ENCODE measurements around the gene STUM.

Gene STUM

DNA sequence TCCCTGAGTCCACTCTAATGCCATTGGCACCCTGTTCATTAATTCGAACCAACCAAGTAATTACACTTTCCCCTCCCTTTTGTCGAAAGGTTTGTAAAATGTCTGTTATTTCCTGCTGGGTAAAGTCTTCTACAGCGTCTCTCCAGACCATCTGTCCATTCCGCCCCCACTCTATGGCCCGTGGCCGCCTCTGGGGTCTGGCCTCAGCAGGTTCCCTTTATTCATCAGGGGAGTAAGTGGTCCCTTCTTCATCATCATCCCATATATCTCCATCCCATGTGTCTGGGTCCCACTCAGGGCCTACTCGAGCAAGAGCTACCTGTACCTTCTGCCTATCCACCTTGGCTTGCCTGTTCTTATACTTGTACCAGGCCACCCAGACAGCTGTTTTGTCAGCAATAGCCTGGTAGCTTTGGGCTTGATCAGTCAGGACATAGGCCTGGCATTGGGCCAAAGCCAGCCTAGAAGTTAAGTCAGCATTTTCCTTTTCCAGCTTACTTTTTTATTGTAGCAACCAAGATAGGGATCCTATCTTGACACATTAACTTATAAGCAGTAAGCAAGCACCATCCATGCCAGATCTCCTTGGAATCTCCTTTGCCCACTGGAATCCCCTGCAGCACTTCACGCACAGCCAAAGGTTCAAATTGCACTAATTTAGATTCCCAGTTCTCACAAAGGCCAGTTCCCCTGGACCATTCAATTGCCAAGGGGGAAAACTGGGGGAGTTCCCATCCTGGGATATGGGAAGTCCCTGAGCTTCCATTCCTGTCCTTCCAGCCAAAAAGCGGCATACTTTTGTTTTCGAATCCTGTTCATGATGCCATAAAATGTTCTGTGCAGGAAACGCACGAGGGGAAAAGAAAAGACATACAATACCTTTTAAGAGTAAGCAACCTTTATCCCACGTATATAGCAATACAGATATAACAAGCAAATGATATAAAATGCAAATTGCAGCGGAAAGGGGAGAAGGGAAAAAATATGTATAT is 6.6 kb upstream of the STUM start:
- Histone ChIP-seq H3K27me3 (ENCODE audit: insufficient read depth, low read length) (no peaks in the 10 kb centered on the region), H3K27ac (ENCODE audit: low read depth, low read length) (no peak overlapping the region), H3K18ac (ENCODE audit: low read length) (no peak overlapping the region), H2BK12ac (ENCODE audit: low read length) (no peak overlapping the region), H4K8ac (ENCODE audit: low read depth, low read length) (no peak overlapping the region), H3K79me1 (ENCODE audit: low read length) (no peaks in the 10 kb centered on the region), H3K4me1 (ENCODE audit: control insufficient read depth in 1 of 2, insufficient read depth in 2 of 2, low read length in 2 of 2) (no peaks in the 10 kb centered on the region), H3K4me2 (ENCODE audit: low read length) (no peak overlapping the region), H3K79me2 (ENCODE audit: control insufficient read depth, insufficient read depth, low read length, poor library complexity) (no peaks in the 10 kb centered on the region), H3K4me3 (ENCODE audit: low read depth, low read length) (no peak overlapping the region), H2AFZ (ENCODE audit: insufficient read depth, low read length, poor library complexity) (no peak overlapping the region), H3K9me3 (ENCODE audit: insufficient read depth, low read depth, low read length) (no peaks in the 10 kb centered on the region), H2BK120ac (ENCODE audit: insufficient read depth, low read length, poor library complexity) (no peak overlapping the region), H3K14ac (ENCODE audit: low read length) (no peak overlapping the region), H2BK5ac (ENCODE audit: low read depth, low read length, poor library complexity) (no peak overlapping the region), H4K91ac (ENCODE audit: low read depth, low read length) (no peak overlapping the region), H2AK5ac (ENCODE audit: low read length) (no peak overlapping the region), H3K36me3 (ENCODE audit: control insufficient read depth in 1 of 2, insufficient read depth in 2 of 2, low read length in 2 of 2) (no peaks in the 10 kb centered on the region), H4K12ac (ENCODE audit: low read depth, low read length) (no peak overlapping the region), H3K23ac (ENCODE audit: low read length) (no peak overlapping the region), H3K4ac (ENCODE audit: low read depth, low read length) (no peak overlapping the region), H3K9ac (ENCODE audit: low read length) (no peak overlapping the region)
- no peak for DNase-seq
- WGBS (ENCODE audit: extremely low coverage, insufficient coverage, insufficient read length), result no CpG with 5 or more reads among the region's 14 CpGs

DNA sequence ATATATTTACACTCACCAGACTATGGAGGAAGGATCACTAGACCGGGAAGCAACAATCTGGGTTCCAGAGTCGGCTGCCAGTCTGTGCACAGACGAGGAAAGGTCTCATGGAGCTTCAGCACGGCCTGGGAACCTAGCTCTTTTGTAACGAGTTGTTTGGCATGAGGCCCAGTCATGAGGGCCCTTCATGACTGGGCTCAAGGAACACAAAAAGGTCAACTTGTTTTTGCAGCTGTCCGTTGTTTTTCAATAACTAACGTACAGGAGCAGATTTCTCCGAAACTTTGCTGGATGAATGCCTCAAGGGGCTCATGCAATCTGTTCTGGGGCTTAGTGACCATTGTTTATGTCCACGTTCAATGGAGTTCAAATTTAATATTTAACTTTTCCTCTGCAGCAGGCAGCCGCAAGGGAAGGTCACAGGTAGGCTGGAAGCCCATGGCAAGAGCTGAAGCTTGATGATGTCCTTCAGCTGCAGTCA is 5.9 kb upstream of the STUM start:
- H3K23ac ChIP-seq (ENCODE audit: low read length), result no peak overlapping the region
- no peak overlapping the region for H3K18ac ChIP-seq (ENCODE audit: low read length)
- H3K14ac ChIP-seq (ENCODE audit: low read length), result no peak overlapping the region
- H2BK5ac ChIP-seq (ENCODE audit: low read depth, low read length, poor library complexity), result no peak overlapping the region
- WGBS (ENCODE audit: extremely low coverage, insufficient coverage, insufficient read length), result no CpG with 5 or more reads among the region's 10 CpGs
- H4K91ac ChIP-seq (ENCODE audit: low read depth, low read length), result no peak overlapping the region
- no peaks in the 10 kb centered on the region for H3K36me3 ChIP-seq (ENCODE audit: control insufficient read depth in 1 of 2, insufficient read depth in 2 of 2, low read length in 2 of 2)
- no peaks in the 10 kb centered on the region for H3K27me3 ChIP-seq (ENCODE audit: insufficient read depth, low read length)
- H2BK120ac ChIP-seq (ENCODE audit: insufficient read depth, low read length, poor library complexity), result no peak overlapping the region
- no peak overlapping the region for H3K9ac ChIP-seq (ENCODE audit: low read length)
- H3K27ac ChIP-seq (ENCODE audit: low read depth, low read length), result no peak overlapping the region
- no peak overlapping the region for H3K4me2 ChIP-seq (ENCODE audit: low read length)
- H3K79me1 ChIP-seq (ENCODE audit: low read length), result no peaks in the 10 kb centered on the region
- H3K4ac ChIP-seq (ENCODE audit: low read depth, low read length), result no peak overlapping the region
- H3K9me3 ChIP-seq (ENCODE audit: insufficient read depth, low read depth, low read length), result no peaks in the 10 kb centered on the region
- H2AFZ ChIP-seq (ENCODE audit: insufficient read depth, low read length, poor library complexity), result no peak overlapping the region
- H3K4me3 ChIP-seq (ENCODE audit: low read depth, low read length), result no peak overlapping the region
- no peaks in the 10 kb centered on the region for H3K4me1 ChIP-seq (ENCODE audit: control insufficient read depth in 1 of 2, insufficient read depth in 2 of 2, low read length in 2 of 2)
- no peak overlapping the region for H2BK12ac ChIP-seq (ENCODE audit: low read length)
- no peak overlapping the region for H2AK5ac ChIP-seq (ENCODE audit: low read length)
- DNase-seq, result no peak
- H3K79me2 ChIP-seq (ENCODE audit: control insufficient read depth, insufficient read depth, low read length, poor library complexity), result no peaks in the 10 kb centered on the region
- H4K8ac ChIP-seq (ENCODE audit: low read depth, low read length), result no peak overlapping the region
- no peak overlapping the region for H4K12ac ChIP-seq (ENCODE audit: low read depth, low read length)

DNA sequence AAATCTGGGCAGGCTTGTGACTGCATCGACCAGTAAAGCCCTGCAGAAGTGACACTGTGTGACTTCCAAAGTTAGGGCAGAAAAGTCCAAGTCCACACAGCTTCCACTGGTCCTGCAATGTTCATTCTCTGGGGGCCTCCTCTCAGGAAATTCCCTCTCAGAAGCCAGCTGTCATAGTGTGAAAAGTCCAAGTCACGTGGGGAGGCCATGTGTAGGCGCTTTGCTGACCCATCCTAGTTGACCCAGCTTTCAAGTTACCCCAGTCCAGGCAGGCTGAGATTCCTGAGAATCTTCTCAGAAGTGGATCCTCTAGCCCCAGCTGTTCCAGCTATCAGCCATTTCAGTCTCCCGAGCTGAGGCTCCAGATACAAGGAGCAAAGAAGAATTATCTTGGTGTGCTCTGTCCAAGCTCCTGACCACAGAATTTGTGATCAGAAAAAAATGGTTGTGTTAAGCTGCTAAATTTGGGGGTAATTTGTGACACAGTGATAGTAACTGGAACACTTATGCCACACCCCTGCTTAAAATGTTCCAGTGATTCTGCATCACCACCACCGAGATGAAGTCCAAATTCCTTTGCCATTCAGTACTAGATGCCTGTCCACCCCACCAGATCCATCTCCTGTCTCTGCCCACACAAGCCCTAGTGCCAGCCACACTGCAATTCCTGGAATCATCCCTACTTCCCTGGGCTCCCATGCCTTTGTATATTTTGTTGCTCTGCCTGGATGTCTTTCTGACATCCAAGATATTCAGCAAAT is 2.5 kb upstream of the STUM start:
- Histone ChIP-seq H3K23ac (ENCODE audit: low read length) (no peak overlapping the region), H2BK120ac (ENCODE audit: insufficient read depth, low read length, poor library complexity) (no peak overlapping the region), H3K4me1 (ENCODE audit: control insufficient read depth in 1 of 2, insufficient read depth in 2 of 2, low read length in 2 of 2) (peaks cover 9 to 14% of the 10 kb centered on the region in 2 experiments), H2BK12ac (ENCODE audit: low read length) (no peak overlapping the region), H3K18ac (ENCODE audit: low read length) (no peak overlapping the region), H2AK5ac (ENCODE audit: low read length) (no peak overlapping the region), H3K27me3 (ENCODE audit: insufficient read depth, low read length) (peaks cover 26% of the 10 kb centered on the region), H3K79me1 (ENCODE audit: low read length) (no peaks in the 10 kb centered on the region), H3K4ac (ENCODE audit: low read depth, low read length) (no peak overlapping the region), H3K9me3 (ENCODE audit: insufficient read depth, low read depth, low read length) (peaks cover 5% of the 10 kb centered on the region), H2AFZ (ENCODE audit: insufficient read depth, low read length, poor library complexity) (no peak overlapping the region), H3K14ac (ENCODE audit: low read length) (no peak overlapping the region), H3K4me3 (ENCODE audit: low read depth, low read length) (no peak overlapping the region), H3K9ac (ENCODE audit: low read length) (no peak overlapping the region), H3K79me2 (ENCODE audit: control insufficient read depth, insufficient read depth, low read length, poor library complexity) (no peaks in the 10 kb centered on the region), H4K91ac (ENCODE audit: low read depth, low read length) (no peak overlapping the region), H4K12ac (ENCODE audit: low read depth, low read length) (no peak overlapping the region), H2BK5ac (ENCODE audit: low read depth, low read length, poor library complexity) (no peak overlapping the region), H4K8ac (ENCODE audit: low read depth, low read length) (no peak overlapping the region), H3K27ac (ENCODE audit: low read depth, low read length) (no peak overlapping the region), H3K4me2 (ENCODE audit: low read length) (no peak overlapping the region), H3K36me3 (ENCODE audit: control insufficient read depth in 1 of 2, insufficient read depth in 2 of 2, low read length in 2 of 2) (no peaks in the 10 kb centered on the region)
- no peak for DNase-seq
- no CpG with 5 or more reads among the region's 5 CpGs for WGBS (ENCODE audit: extremely low coverage, insufficient coverage, insufficient read length)

DNA sequence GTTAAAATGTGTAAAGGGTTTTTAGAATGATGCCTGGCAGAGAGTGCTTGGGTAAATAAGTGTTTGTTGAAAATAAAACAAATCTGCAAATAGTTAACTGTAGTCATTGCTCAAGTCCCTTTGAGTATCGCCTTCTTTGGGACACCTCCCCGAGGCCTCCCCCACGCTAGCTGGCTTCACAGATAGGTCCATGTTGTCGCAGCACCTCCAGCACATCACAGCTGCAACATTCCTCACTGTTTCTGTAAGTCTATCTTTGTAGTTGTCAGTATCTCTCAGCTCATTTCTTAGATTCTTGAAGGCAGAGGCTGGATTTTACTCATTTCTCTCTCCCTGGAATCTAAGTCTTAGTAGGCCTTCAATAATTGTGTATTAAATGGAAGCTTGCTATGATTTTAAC is 1.6 kb upstream of the STUM start:
- Histone ChIP-seq H3K23ac (ENCODE audit: low read length) (no peak overlapping the region), H3K4ac (ENCODE audit: low read depth, low read length) (no peak overlapping the region), H2BK5ac (ENCODE audit: low read depth, low read length, poor library complexity) (no peak overlapping the region), H3K4me1 (ENCODE audit: control insufficient read depth in 1 of 2, insufficient read depth in 2 of 2, low read length in 2 of 2) (peaks cover 9 to 14% of the 10 kb centered on the region in 2 experiments), H3K27ac (ENCODE audit: low read depth, low read length) (no peak overlapping the region), H2BK12ac (ENCODE audit: low read length) (no peak overlapping the region), H3K4me3 (ENCODE audit: low read depth, low read length) (no peak overlapping the region), H2BK120ac (ENCODE audit: insufficient read depth, low read length, poor library complexity) (no peak overlapping the region), H3K4me2 (ENCODE audit: low read length) (no peak overlapping the region), H3K79me2 (ENCODE audit: control insufficient read depth, insufficient read depth, low read length, poor library complexity) (no peaks in the 10 kb centered on the region), H3K27me3 (ENCODE audit: insufficient read depth, low read length) (peaks cover 33% of the 10 kb centered on the region), H2AFZ (ENCODE audit: insufficient read depth, low read length, poor library complexity) (no peak overlapping the region), H3K18ac (ENCODE audit: low read length) (no peak overlapping the region), H2AK5ac (ENCODE audit: low read length) (no peak overlapping the region), H3K9ac (ENCODE audit: low read length) (no peak overlapping the region), H4K12ac (ENCODE audit: low read depth, low read length) (no peak overlapping the region), H3K9me3 (ENCODE audit: insufficient read depth, low read depth, low read length) (peaks cover 5% of the 10 kb centered on the region), H3K14ac (ENCODE audit: low read length) (no peak overlapping the region), H4K91ac (ENCODE audit: low read depth, low read length) (no peak overlapping the region), H3K36me3 (ENCODE audit: control insufficient read depth in 1 of 2, insufficient read depth in 2 of 2, low read length in 2 of 2) (no peaks in the 10 kb centered on the region), H3K79me1 (ENCODE audit: low read length) (no peaks in the 10 kb centered on the region), H4K8ac (ENCODE audit: low read depth, low read length) (no peak overlapping the region)
- WGBS (ENCODE audit: extremely low coverage, insufficient coverage, insufficient read length), result no CpG with 5 or more reads among the region's 4 CpGs
- no peak for DNase-seq
